ENCODE results near the gene TYRO3.
"Not testable (repeated sequence)": the region's sequence is repeated elsewhere in the genome, so short reads cannot be mapped to it uniquely, and the experiment has no call there.

TYRO3 gene

DNA sequence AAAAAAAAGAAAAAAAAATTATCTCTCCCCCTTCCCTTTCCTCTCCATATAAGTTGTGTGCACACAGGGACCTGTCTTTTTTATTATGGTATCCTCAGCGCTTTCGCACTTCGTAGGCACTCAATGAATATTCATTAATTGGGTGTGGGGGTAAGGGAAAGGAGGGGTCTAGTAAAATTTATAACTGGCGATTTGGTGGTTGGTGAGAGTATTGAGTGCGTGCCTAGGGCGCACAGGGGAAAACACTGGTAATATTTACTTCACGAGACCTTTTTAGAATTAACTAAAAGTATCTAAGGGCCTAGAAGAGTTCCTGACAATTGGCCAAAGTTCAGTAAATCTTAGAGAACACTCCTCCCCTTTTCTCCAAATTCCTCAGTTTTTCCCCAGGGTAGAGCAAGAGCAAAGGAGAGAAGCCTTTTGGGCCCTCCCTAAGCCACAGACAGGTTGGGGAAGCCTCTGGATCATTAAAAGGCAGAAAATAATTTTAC lies 25.7 kb downstream of the TYRO3 start:
- Histone ChIP-seq H3K27ac (replicated peaks) (no peak overlapping the region), H3K4me3 (replicated peaks; ENCODE audit: insufficient read depth, low read length) (no peak overlapping the region), H3K27me3 (ENCODE audit: insufficient read depth, poor library complexity, severe bottlenecking) (peaks cover 4% of the 10 kb centered on the region)
- DNase-seq (ENCODE audit: low read depth in 1 of 2, low spot score in 1 of 2): no peak
- no peak for TF ChIP-seq SPI1 (IDR thresholded peaks at IDR 0.05; ENCODE audit: borderline replicate concordance, low read depth)
- TF ChIP-seq GABPA (IDR thresholded peaks at IDR 0.05; ENCODE audit: low read depth): no peak
- no peak for TF ChIP-seq POLR2AphosphoS5 (IDR thresholded peaks at IDR 0.05; ENCODE audit: low read depth)
- TF ChIP-seq, protein P1, sequence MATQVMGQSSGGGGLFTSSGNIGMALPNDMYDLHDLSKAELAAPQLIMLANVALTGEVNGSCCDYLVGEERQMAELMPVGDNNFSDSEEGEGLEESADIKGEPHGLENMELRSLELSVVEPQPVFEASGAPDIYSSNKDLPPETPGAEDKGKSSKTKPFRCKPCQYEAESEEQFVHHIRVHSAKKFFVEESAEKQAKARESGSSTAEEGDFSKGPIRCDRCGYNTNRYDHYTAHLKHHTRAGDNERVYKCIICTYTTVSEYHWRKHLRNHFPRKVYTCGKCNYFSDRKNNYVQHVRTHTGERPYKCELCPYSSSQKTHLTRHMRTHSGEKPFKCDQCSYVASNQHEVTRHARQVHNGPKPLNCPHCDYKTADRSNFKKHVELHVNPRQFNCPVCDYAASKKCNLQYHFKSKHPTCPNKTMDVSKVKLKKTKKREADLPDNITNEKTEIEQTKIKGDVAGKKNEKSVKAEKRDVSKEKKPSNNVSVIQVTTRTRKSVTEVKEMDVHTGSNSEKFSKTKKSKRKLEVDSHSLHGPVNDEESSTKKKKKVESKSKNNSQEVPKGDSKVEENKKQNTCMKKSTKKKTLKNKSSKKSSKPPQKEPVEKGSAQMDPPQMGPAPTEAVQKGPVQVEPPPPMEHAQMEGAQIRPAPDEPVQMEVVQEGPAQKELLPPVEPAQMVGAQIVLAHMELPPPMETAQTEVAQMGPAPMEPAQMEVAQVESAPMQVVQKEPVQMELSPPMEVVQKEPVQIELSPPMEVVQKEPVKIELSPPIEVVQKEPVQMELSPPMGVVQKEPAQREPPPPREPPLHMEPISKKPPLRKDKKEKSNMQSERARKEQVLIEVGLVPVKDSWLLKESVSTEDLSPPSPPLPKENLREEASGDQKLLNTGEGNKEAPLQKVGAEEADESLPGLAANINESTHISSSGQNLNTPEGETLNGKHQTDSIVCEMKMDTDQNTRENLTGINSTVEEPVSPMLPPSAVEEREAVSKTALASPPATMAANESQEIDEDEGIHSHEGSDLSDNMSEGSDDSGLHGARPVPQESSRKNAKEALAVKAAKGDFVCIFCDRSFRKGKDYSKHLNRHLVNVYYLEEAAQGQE (IDR thresholded peaks at IDR 0.05; ENCODE audit: insufficient replicate concordance, low read depth): no peak
- TF ChIP-seq, protein P2, sequence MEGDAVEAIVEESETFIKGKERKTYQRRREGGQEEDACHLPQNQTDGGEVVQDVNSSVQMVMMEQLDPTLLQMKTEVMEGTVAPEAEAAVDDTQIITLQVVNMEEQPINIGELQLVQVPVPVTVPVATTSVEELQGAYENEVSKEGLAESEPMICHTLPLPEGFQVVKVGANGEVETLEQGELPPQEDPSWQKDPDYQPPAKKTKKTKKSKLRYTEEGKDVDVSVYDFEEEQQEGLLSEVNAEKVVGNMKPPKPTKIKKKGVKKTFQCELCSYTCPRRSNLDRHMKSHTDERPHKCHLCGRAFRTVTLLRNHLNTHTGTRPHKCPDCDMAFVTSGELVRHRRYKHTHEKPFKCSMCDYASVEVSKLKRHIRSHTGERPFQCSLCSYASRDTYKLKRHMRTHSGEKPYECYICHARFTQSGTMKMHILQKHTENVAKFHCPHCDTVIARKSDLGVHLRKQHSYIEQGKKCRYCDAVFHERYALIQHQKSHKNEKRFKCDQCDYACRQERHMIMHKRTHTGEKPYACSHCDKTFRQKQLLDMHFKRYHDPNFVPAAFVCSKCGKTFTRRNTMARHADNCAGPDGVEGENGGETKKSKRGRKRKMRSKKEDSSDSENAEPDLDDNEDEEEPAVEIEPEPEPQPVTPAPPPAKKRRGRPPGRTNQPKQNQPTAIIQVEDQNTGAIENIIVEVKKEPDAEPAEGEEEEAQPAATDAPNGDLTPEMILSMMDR (IDR thresholded peaks at IDR 0.05; ENCODE audit: insufficient read depth, low read length): no peak

GRCh38 chr15:41585127-41586047 lies 26.4 kb downstream of the TYRO3 start:
- peak in 1 of 2 experiments; percentile 44 for DNase-seq (ENCODE audit: low read depth in 1 of 2, low spot score in 1 of 2)
- TF ChIP-seq POLR2AphosphoS5 (IDR thresholded peaks at IDR 0.05; ENCODE audit: low read depth): no peak
- TF ChIP-seq SPI1 (IDR thresholded peaks at IDR 0.05; ENCODE audit: borderline replicate concordance, low read depth): no peak
- TF ChIP-seq, protein P1 (IDR thresholded peaks at IDR 0.05; ENCODE audit: insufficient replicate concordance, low read depth): no peak
- TF ChIP-seq, protein P2 (IDR thresholded peaks at IDR 0.05; ENCODE audit: insufficient read depth, low read length): no peak
- no peak for TF ChIP-seq GABPA (IDR thresholded peaks at IDR 0.05; ENCODE audit: low read depth)
- Histone ChIP-seq H3K4me3 (replicated peaks; ENCODE audit: insufficient read depth, low read length) (peak overlapping the region; percentile 2; the same call in 1 of the 2 replicates), H3K27ac (replicated peaks) (no peak overlapping the region), H3K27me3 (ENCODE audit: insufficient read depth, poor library complexity, severe bottlenecking) (peaks cover 4% of the 10 kb centered on the region)

DNA sequence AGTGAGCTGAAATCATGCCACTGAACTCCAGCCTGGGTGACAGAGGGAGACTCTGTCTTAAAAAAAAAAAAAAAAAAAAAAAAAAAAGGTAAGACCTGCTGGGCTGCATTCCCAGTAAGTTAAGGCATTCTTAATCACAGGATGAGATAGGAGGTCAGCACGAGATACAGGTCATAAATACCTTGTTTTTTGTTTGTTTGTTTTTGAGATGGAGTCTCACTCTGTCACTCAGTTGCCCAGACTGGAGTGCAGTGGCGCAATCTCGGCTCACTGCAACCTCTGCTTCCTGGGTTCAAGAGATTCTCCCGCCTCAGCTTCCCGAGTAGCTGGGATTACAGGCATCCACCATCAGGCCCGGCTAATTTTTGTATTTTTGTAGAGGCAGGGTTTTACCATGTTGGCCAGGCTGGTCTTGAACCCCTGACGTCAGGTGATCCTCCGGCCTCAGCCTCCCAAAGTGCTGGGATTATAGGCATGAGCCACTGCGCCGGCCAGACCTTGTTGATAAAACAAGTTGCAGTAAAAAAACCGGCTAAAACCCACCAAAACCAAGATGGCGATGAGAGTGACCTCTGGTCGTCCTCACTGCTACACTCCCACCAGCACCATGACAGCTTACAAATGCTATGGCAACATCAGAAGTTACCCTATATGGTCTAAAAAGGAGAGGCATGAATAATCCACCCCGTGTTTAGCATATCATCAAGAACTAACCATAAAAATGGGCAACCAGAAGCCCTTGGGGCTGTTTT lies 27.7 kb downstream of the TYRO3 start:
- not testable (repeated sequence) for DNase-seq (ENCODE audit: low read depth in 1 of 2, low spot score in 1 of 2); H3K27me3 ChIP-seq (ENCODE audit: insufficient read depth, poor library complexity, severe bottlenecking); H3K4me3 ChIP-seq (replicated peaks; ENCODE audit: insufficient read depth, low read length); H3K27ac ChIP-seq (replicated peaks)

GRCh38 chr15:41589018-41589417 lies 30.0 kb downstream of the TYRO3 start:
- not testable (repeated sequence) for H3K4me3 ChIP-seq (replicated peaks; ENCODE audit: insufficient read depth, low read length); H3K27me3 ChIP-seq (ENCODE audit: insufficient read depth, poor library complexity, severe bottlenecking); H3K27ac ChIP-seq (replicated peaks); DNase-seq (ENCODE audit: low read depth in 1 of 2, low spot score in 1 of 2)

- DNase-seq (ENCODE audit: low read depth in 1 of 2, low spot score in 1 of 2); H3K27ac ChIP-seq (replicated peaks); H3K4me3 ChIP-seq (replicated peaks; ENCODE audit: insufficient read depth, low read length); H3K27me3 ChIP-seq (ENCODE audit: insufficient read depth, poor library complexity, severe bottlenecking): not testable (repeated sequence)
Measured at GRCh38 chr15:41589571-41589970, 30.6 kb downstream of the TYRO3 start.

- not testable (repeated sequence) for H3K27me3 ChIP-seq (ENCODE audit: insufficient read depth, poor library complexity, severe bottlenecking); H3K27ac ChIP-seq (replicated peaks); DNase-seq (ENCODE audit: low read depth in 1 of 2, low spot score in 1 of 2); H3K4me3 ChIP-seq (replicated peaks; ENCODE audit: insufficient read depth, low read length)
Measured at GRCh38 chr15:41591217-41591616, 32.2 kb downstream of the TYRO3 start.

DNA sequence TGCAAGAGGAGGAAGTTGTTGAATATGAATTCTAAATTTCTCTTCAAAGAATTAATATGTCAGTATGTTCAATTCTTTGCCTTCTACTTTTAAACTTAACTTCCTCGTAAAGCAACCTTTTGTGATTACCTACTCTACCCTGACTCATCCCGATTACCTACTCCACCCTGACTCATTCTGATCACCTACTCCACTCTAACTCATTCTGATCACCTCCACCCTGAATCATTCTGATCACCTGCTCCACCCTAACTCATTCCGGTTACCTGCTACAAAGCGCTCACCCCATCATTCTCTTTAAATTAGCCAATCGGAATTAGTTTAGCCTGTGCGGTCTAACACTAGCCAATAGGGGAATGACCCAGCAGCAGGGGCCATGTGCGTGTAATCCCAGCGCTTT lies 33.7 kb downstream of the TYRO3 start:
- not testable (repeated sequence) for H3K27me3 ChIP-seq (ENCODE audit: insufficient read depth, poor library complexity, severe bottlenecking); H3K4me3 ChIP-seq (replicated peaks; ENCODE audit: insufficient read depth, low read length); H3K27ac ChIP-seq (replicated peaks); DNase-seq (ENCODE audit: low read depth in 1 of 2, low spot score in 1 of 2)

Measured in HL-60 (cell line).